ENCODE results near the gene SP8.

Gene SP8

GRCh38 chr7:20778063-20778721 lies 8.5 kb downstream of the SP8 start:
- no peak for TF ChIP-seq POLR2A (IDR thresholded peaks at IDR 0.05; ENCODE audit: extremely low read depth, insufficient read length)
- TF ChIP-seq, protein P1, sequence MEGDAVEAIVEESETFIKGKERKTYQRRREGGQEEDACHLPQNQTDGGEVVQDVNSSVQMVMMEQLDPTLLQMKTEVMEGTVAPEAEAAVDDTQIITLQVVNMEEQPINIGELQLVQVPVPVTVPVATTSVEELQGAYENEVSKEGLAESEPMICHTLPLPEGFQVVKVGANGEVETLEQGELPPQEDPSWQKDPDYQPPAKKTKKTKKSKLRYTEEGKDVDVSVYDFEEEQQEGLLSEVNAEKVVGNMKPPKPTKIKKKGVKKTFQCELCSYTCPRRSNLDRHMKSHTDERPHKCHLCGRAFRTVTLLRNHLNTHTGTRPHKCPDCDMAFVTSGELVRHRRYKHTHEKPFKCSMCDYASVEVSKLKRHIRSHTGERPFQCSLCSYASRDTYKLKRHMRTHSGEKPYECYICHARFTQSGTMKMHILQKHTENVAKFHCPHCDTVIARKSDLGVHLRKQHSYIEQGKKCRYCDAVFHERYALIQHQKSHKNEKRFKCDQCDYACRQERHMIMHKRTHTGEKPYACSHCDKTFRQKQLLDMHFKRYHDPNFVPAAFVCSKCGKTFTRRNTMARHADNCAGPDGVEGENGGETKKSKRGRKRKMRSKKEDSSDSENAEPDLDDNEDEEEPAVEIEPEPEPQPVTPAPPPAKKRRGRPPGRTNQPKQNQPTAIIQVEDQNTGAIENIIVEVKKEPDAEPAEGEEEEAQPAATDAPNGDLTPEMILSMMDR (IDR thresholded peaks at IDR 0.05; ENCODE audit: low read depth, low read length), result no peak
- no peak for TF ChIP-seq MYC (IDR thresholded peaks at IDR 0.05; ENCODE audit: low read depth, low read length)
- TF ChIP-seq, protein P2, sequence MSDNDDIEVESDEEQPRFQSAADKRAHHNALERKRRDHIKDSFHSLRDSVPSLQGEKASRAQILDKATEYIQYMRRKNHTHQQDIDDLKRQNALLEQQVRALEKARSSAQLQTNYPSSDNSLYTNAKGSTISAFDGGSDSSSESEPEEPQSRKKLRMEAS (IDR thresholded peaks at IDR 0.05; ENCODE audit: low read depth, low read length), result no peak
- H3K4me3 ChIP-seq (ENCODE audit: low read depth, low read length), result no peak overlapping the region
- DNase-seq (ENCODE audit: low read depth), result no peak

GRCh38 chr7:20777377-20778062 lies 9.2 kb downstream of the SP8 start:
- TF ChIP-seq MYC (IDR thresholded peaks at IDR 0.05; ENCODE audit: low read depth, low read length) (no peak), POLR2A (IDR thresholded peaks at IDR 0.05; ENCODE audit: extremely low read depth, insufficient read length) (no peak)
- TF ChIP-seq, protein P1 (IDR thresholded peaks at IDR 0.05; ENCODE audit: low read depth, low read length), result no peak
- TF ChIP-seq, protein P2 (IDR thresholded peaks at IDR 0.05; ENCODE audit: low read depth, low read length), result no peak
- H3K4me3 ChIP-seq (ENCODE audit: low read depth, low read length), result no peak overlapping the region
- DNase-seq (ENCODE audit: low read depth), result no peak

GRCh38 chr7:20776942-20777341 lies 9.7 kb downstream of the SP8 start:
- H3K4me3 ChIP-seq (ENCODE audit: low read depth, low read length), result no peak overlapping the region
- TF ChIP-seq POLR2A (IDR thresholded peaks at IDR 0.05; ENCODE audit: extremely low read depth, insufficient read length) (no peak), MYC (IDR thresholded peaks at IDR 0.05; ENCODE audit: low read depth, low read length) (no peak)
- TF ChIP-seq, protein P2 (IDR thresholded peaks at IDR 0.05; ENCODE audit: low read depth, low read length), result no peak
- TF ChIP-seq, protein P1 (IDR thresholded peaks at IDR 0.05; ENCODE audit: low read depth, low read length), result no peak
- no peak for DNase-seq (ENCODE audit: low read depth)

GRCh38 chr7:20776214-20776911 lies 10.3 kb downstream of the SP8 start:
- no peak for DNase-seq (ENCODE audit: low read depth)
- no peak overlapping the region for H3K4me3 ChIP-seq (ENCODE audit: low read depth, low read length)
- TF ChIP-seq, protein P1 (IDR thresholded peaks at IDR 0.05; ENCODE audit: low read depth, low read length), result no peak
- no peak for TF ChIP-seq MYC (IDR thresholded peaks at IDR 0.05; ENCODE audit: low read depth, low read length)
- TF ChIP-seq, protein P2 (IDR thresholded peaks at IDR 0.05; ENCODE audit: low read depth, low read length), result no peak
- TF ChIP-seq POLR2A (IDR thresholded peaks at IDR 0.05; ENCODE audit: extremely low read depth, insufficient read length), result no peak

DNA sequence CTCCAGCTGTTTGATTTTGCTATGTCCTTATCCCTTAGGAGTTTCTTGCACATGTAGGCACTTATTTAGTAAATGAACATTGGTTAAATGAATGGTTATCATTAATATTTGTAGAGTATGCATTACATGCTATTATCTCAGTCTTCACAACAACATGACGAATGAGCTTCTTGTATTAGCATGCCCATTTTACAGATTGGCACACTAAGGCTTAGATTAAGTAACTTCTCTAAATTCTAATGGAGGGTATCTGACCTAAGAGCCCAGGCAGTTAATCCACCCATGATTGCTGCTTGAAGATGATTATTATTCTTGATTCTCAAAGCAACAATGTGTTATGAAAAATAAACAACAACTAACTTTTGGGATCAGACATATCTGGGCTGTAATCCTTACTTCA lies 32.7 kb downstream of the SP8 start:
- no peak for DNase-seq (ENCODE audit: low read depth)
- no peak overlapping the region for H3K4me3 ChIP-seq (ENCODE audit: low read depth, low read length)
- TF ChIP-seq, protein P2 (IDR thresholded peaks at IDR 0.05; ENCODE audit: low read depth, low read length), result no peak
- no peak for TF ChIP-seq POLR2A (IDR thresholded peaks at IDR 0.05; ENCODE audit: extremely low read depth, insufficient read length)
- TF ChIP-seq, protein P1 (IDR thresholded peaks at IDR 0.05; ENCODE audit: low read depth, low read length), result no peak
- TF ChIP-seq MYC (IDR thresholded peaks at IDR 0.05; ENCODE audit: low read depth, low read length), result no peak

Measured in NB4 (cell line).